HepG2 (cell line): Measurements from ENCODE around the gene MLX. TPM values are rescaled to one million over a fixed set of nuclear protein-coding genes. Genes with fewer than 3 reads are reported as not detected.

ENCODE experiments used
- E2F5 ChIP-seq: sonication (generic); formaldehyde crosslinking; conservative IDR thresholded peaks from 2 replicates; pipeline ENCODE4 v1.4.0; 2020; ENCODE audit warnings: missing genetic modification reagents
- IKZF5 ChIP-seq: IDR thresholded peaks from 2 replicates; pipeline ENCODE4 v1.6.1; 2018; ENCODE audit warnings: missing genetic modification reagents, mild to moderate bottlenecking, missing compliant biosample characterization
- IRF2 ChIP-seq: IDR thresholded peaks from 2 replicates; pipeline ENCODE4 v1.6.1; 2018; ENCODE audit warnings: missing genetic modification reagents, missing compliant biosample characterization
- IRF9 ChIP-seq: sonication (generic); formaldehyde crosslinking; IDR thresholded peaks from 2 replicates; pipeline ENCODE4 v1.8.0; 2022; ENCODE audit warnings: missing genetic modification reagents, mild to moderate bottlenecking, borderline replicate concordance
- JUNB ChIP-seq: sonication (generic); formaldehyde crosslinking; IDR thresholded peaks from 2 replicates; pipeline ENCODE4 v1.8.0; 2022; ENCODE audit warnings: missing genetic modification reagents, mild to moderate bottlenecking, borderline replicate concordance
- MED1 ChIP-seq: sonication (generic); formaldehyde crosslinking; IDR thresholded peaks from 2 replicates; pipeline ENCODE4 v1.4.0; 2020; ENCODE audit warnings: missing genetic modification reagents
- NR2F6 ChIP-seq, 2 experiments: IDR thresholded peaks; 2 replicates each; pipeline ENCODE4 v1.6.1; 2016; ENCODE audit warnings: antibody characterized with exemption in 1 of 2, mild to moderate bottlenecking in 1 of 2
- PATZ1 ChIP-seq: sonication (generic); formaldehyde crosslinking; IDR thresholded peaks from 2 replicates; pipeline ENCODE4 v1.4.0; 2020; ENCODE audit warnings: missing genetic modification reagents
- PTBP1 ChIP-seq: fragments of 200-400 bp; formaldehyde crosslinking; IDR thresholded peaks from 2 replicates; pipeline ENCODE4 v1.6.1; 2018; ENCODE audit warnings: low read length, low read depth; ENCODE audit not compliant: poor library complexity, severe bottlenecking
- SAFB2 ChIP-seq: sonication (generic); formaldehyde crosslinking; IDR thresholded peaks from 2 replicates; pipeline ENCODE4 v1.5.1; 2020; ENCODE audit warnings: missing genetic modification reagents, low read depth, mild to moderate bottlenecking, borderline replicate concordance
- TP53 ChIP-seq: sonication (generic); formaldehyde crosslinking; conservative IDR thresholded peaks from 2 replicates; pipeline ENCODE4 v1.4.0; 2020; ENCODE audit warnings: missing genetic modification reagents
- TRIM24 ChIP-seq: sonication (generic); formaldehyde crosslinking; IDR thresholded peaks from 2 replicates; pipeline ENCODE4 v1.8.0; 2022; ENCODE audit warnings: mild to moderate bottlenecking, missing genetic modification reagents
- XBP1 ChIP-seq: sonication (generic); formaldehyde crosslinking; IDR thresholded peaks from 2 replicates; pipeline ENCODE4 v1.5.0; 2020; ENCODE audit warnings: missing genetic modification reagents
- ZGPAT ChIP-seq: IDR thresholded peaks from 2 replicates; pipeline ENCODE4 v1.6.1; 2016; ENCODE audit warnings: mild to moderate bottlenecking
- ZMAT3 ChIP-seq: sonication (generic); formaldehyde crosslinking; conservative IDR thresholded peaks from 2 replicates; pipeline ENCODE4 v1.7.0; 2021; ENCODE audit warnings: missing genetic modification reagents
- ZNF207 ChIP-seq: fragments of 450-650 bp; IDR thresholded peaks from 2 replicates; pipeline ENCODE4 v1.6.1; 2016; ENCODE audit warnings: antibody characterized with exemption, borderline replicate concordance
- ZNF333 ChIP-seq: sonication (generic); formaldehyde crosslinking; IDR thresholded peaks from 2 replicates; pipeline ENCODE4 v1.4.0; 2020; ENCODE audit warnings: mild to moderate bottlenecking, missing genetic modification reagents, borderline replicate concordance
- ZNF350 ChIP-seq: sonication (generic); formaldehyde crosslinking; IDR thresholded peaks from 2 replicates; pipeline ENCODE4 v1.4.0; 2020; ENCODE audit warnings: mild to moderate bottlenecking, low read depth, missing genetic modification reagents, borderline replicate concordance
- ZNF354B ChIP-seq: sonication (generic); formaldehyde crosslinking; IDR thresholded peaks from 2 replicates; pipeline ENCODE4 v1.8.0; 2022; ENCODE audit warnings: mild to moderate bottlenecking, missing genetic modification reagents
- ZNF510 ChIP-seq: sonication (generic); formaldehyde crosslinking; IDR thresholded peaks from 2 replicates; pipeline ENCODE4 v1.4.0; 2020; ENCODE audit warnings: low read depth, mild to moderate bottlenecking, missing genetic modification reagents
- ZNF547 ChIP-seq: sonication (generic); formaldehyde crosslinking; IDR thresholded peaks from 2 replicates; pipeline ENCODE4 v1.5.1; 2020; ENCODE audit warnings: mild to moderate bottlenecking, missing genetic modification reagents
- ZNF570 ChIP-seq: sonication (generic); formaldehyde crosslinking; IDR thresholded peaks from 2 replicates; pipeline ENCODE4 v1.4.0; 2020; ENCODE audit warnings: mild to moderate bottlenecking, missing genetic modification reagents, borderline replicate concordance
- ZNF816 ChIP-seq: sonication (generic); formaldehyde crosslinking; IDR thresholded peaks from 2 replicates; pipeline ENCODE4 v1.8.0; 2022; ENCODE audit warnings: missing genetic modification reagents, mild to moderate bottlenecking, borderline replicate concordance
- polyA plus RNA-seq, 8 experiments: library from polyadenylated mRNA; depleted of rRNA in 3 of 8; stranded (reverse) in 7 of 8; unstranded in 1 of 8; fragments of >200 nt; fragmentation: Illumina TruSeq in 4 of 8; extraction: Trizol in 4 of 8; gene quantifications; 2 replicates each; pipeline versions ENCODE4 v1.2.1 to v1.2.3, GENCODE V29; 2011 to 2016; ENCODE audit warnings: low read depth in 4 of 8, missing spikeins in 1 of 8, mixed read lengths in 1 of 8; ENCODE audit not compliant: insufficient read depth in 1 of 8
- total RNA-seq, 5 experiments: library from RNA; depleted of rRNA; stranded (reverse); fragments of >200 nt; fragmentation: Illumina TruSeq; extraction: Trizol; gene quantifications; 2 replicates each; pipeline ENCODE4 v1.2.3, GENCODE V29; 2016; ENCODE audit warnings: low read depth in 1 of 5

MLX gene
- total and polyA plus RNA-seq, 2 of the 13 experiments (the other 11 are each of a cell fraction or from before 2014, with no cell fraction given): 38.9 to 74.4 TPM

- TF ChIP-seq TRIM24 (CRISPR knock-in tag) (no peak), E2F5 (CRISPR knock-in tag) (peak; percentile 99), MED1 (CRISPR knock-in tag) (peak; percentile 75), ZNF510 (CRISPR knock-in tag) (no peak), ZNF816 (no peak), NR2F6 (IDR thresholded peaks at IDR 0.05) (0 out of 2 replicates have a peak, but pooled peaks have one; percentile 33), NR2F6 (CRISPR knock-in tag; IDR thresholded peaks at IDR 0.05) (peak; percentile 31; the same call in 1 of the 2 replicates), IRF2 (CRISPR knock-in tag) (peak; percentile 80), ZMAT3 (CRISPR knock-in tag) (no peak; the same call in 1 of the 2 replicates), ZNF333 (CRISPR knock-in tag) (0 out of 2 replicates have a peak, but pooled peaks have one; percentile 23), ZNF570 (CRISPR knock-in tag) (peak; percentile 26; the same call in 1 of the 2 replicates), ZNF350 (peak; percentile 76), XBP1 (CRISPR knock-in tag) (no peak), ZNF547 (CRISPR knock-in tag) (peak; percentile 90), ZNF354B (CRISPR knock-in tag) (peak; percentile 17; the same call in 1 of the 2 replicates), ZNF207 (no peak), TP53 (CRISPR knock-in tag) (peak; percentile 90; the same call in 1 of the 2 replicates), PTBP1 (no peak), JUNB (CRISPR knock-in tag) (no peak), SAFB2 (CRISPR knock-in tag) (no peak), PATZ1 (CRISPR knock-in tag) (peak; percentile 34; the same call in 1 of the 2 replicates), IRF9 (peak; percentile 85), ZGPAT (peak; percentile 91), IKZF5 (CRISPR knock-in tag) (peak; percentile 90)
Measured at GRCh38 chr17:42577532-42578281, 10.8 kb downstream of the MLX start, which contains the start of gene PSMC3IP (continued).
